H1 (cell line): ENCODE data around the gene ERH. TPM values are rescaled to one million over a fixed set of nuclear protein-coding genes. Genes with fewer than 3 reads are reported as not detected.

Experiments
- CTCF ChIA-PET: fragments of 300-600 bp; sonication (Branson Sonifier 250); formaldehyde crosslinking; loops from one replicate; lab custom pipeline; 2021; ENCODE audit not compliant: partially characterized antibody; lab: Charles Lee
- POLR2A ChIA-PET: fragments of 300-600 bp; sonication (Branson Sonifier 250); formaldehyde crosslinking; loops from one replicate; lab custom pipeline; 2021; ENCODE audit warnings: inconsistent platforms; ENCODE audit not compliant: partially characterized antibody; lab: Charles Lee
- DNase-seq, 2 experiments: peaks; one replicate each; pipeline versions ENCODE4 v3.0.0 to v3.0.0-alpha.2; 2010 to 2022; ENCODE audit warnings: low spot score in 2 of 2, low read depth in 1 of 2, mixed read lengths in 1 of 2
- FAIRE-seq: peaks from 2 replicates; lab custom pipeline; 2011; peaks lifted over from hg19 to GRCh38; lab: Jason Lieb, UNC
- H2AFZ ChIP-seq: 2 replicates; pipeline ENCODE4 v1.8.1; 2012; ENCODE audit warnings: low read length, inconsistent platforms
- H2AK5ac ChIP-seq: 2 replicates; pipeline ENCODE4 v1.6.1; 2013; ENCODE audit warnings: low read depth, low read length
- H2BK120ac ChIP-seq: replicated peaks from 2 replicates; pipeline ENCODE3; 2013; ENCODE audit warnings: low read depth, low read length, inconsistent platforms
- H2BK12ac ChIP-seq: 2 replicates; pipeline ENCODE4 v1.6.1; 2013; ENCODE audit warnings: low read depth, low read length
- H2BK15ac ChIP-seq: 2 replicates; pipeline ENCODE4 v1.6.1; 2013; ENCODE audit warnings: low read length
- H2BK20ac ChIP-seq: 2 replicates; pipeline ENCODE4 v1.6.1; 2013; ENCODE audit warnings: low read length
- H2BK5ac ChIP-seq: 2 replicates; pipeline ENCODE4 v1.6.1; 2013; ENCODE audit warnings: low read depth, low read length
- H3K14ac ChIP-seq: 2 replicates; pipeline ENCODE4 v1.6.1; 2013; ENCODE audit warnings: inconsistent platforms; ENCODE audit not compliant: insufficient read length
- H3K18ac ChIP-seq: 2 replicates; pipeline ENCODE4 v1.6.1; 2013; ENCODE audit warnings: low read length; ENCODE audit errors: extremely low read depth
- H3K23ac ChIP-seq: 2 replicates; pipeline ENCODE4 v1.6.1; 2013; ENCODE audit warnings: inconsistent platforms; ENCODE audit not compliant: insufficient read length
- H3K23me2 ChIP-seq: 2 replicates; pipeline ENCODE4 v1.6.1; 2013; ENCODE audit warnings: low read depth, low read length
- H3K27ac ChIP-seq: 2 replicates; pipeline ENCODE4 v1.6.1; 2011; ENCODE audit warnings: low read depth, low read length, inconsistent platforms
- H3K27me3 ChIP-seq, 4 experiments: replicated peaks in 1 of 4; 1 replicate in 1 of 4; 2 replicates in 3 of 4; pipeline versions ENCODE4 v1.6.1 to v1.8.1; 2011 to 2013; ENCODE audit warnings: low read length in 3 of 4, mild to moderate bottlenecking in 3 of 4, inconsistent platforms in 2 of 4, mixed read lengths in 2 of 4, moderate library complexity in 1 of 4; ENCODE audit not compliant: control insufficient read depth in 3 of 4, insufficient read depth in 3 of 4; ENCODE audit errors: extremely low read depth in 1 of 4
- H3K36me3 ChIP-seq, 4 experiments: 2 replicates each; pipeline versions ENCODE4 v1.6.1 to v1.8.1; 2011 to 2013; ENCODE audit warnings: mild to moderate bottlenecking in 4 of 4, low read length in 3 of 4, moderate library complexity in 2 of 4, control low read depth in 1 of 4, inconsistent platforms in 1 of 4; ENCODE audit not compliant: insufficient read depth in 4 of 4, control insufficient read depth in 2 of 4
- H3K4ac ChIP-seq: replicated peaks from 2 replicates; pipeline ENCODE3; 2013; ENCODE audit warnings: low read length, low read depth, mixed read lengths, inconsistent platforms; ENCODE audit not compliant: insufficient read length
- H3K4me1 ChIP-seq, 4 experiments: replicated peaks in 1 of 4; 1 replicate in 1 of 4; 2 replicates in 3 of 4; pipeline versions ENCODE4 v1.6.1 to v1.8.1; 2011 to 2013; ENCODE audit warnings: low read length in 3 of 4, inconsistent platforms in 2 of 4, mixed read lengths in 1 of 4; ENCODE audit not compliant: insufficient read depth in 4 of 4, control insufficient read depth in 3 of 4
- H3K4me2 ChIP-seq, 2 experiments: 2 replicates each; pipeline versions ENCODE4 v1.6.1 to v1.8.1; 2011 to 2013; ENCODE audit warnings: low read depth in 2 of 2, low read length in 2 of 2, control low read depth in 1 of 2, inconsistent platforms in 1 of 2, mild to moderate bottlenecking in 1 of 2; ENCODE audit not compliant: insufficient read depth in 1 of 2
- H3K4me3 ChIP-seq, 4 experiments: fragments of 200-600, 300-600 bp in 1 of 4; sonication (generic), shearing (Covaris generic), sonication (Bioruptor Twin) in 1 of 4; 2 replicates each; pipeline versions ENCODE4 v1.5.1 to v1.8.1; 2011 to 2016; ENCODE audit warnings: low read length in 4 of 4, low read depth in 3 of 4, control low read depth in 2 of 4, inconsistent platforms in 2 of 4, mild to moderate bottlenecking in 2 of 4, mixed read lengths in 1 of 4, moderate library complexity in 1 of 4; ENCODE audit not compliant: insufficient read depth in 2 of 4; ENCODE audit errors: extremely low read depth in 1 of 4
- H3K56ac ChIP-seq: replicated peaks from 2 replicates; pipeline ENCODE3; 2013; ENCODE audit warnings: low read depth, mild to moderate bottlenecking, mixed read lengths, low read length, inconsistent platforms; ENCODE audit not compliant: insufficient read length
- H3K79me1 ChIP-seq: 2 replicates; pipeline ENCODE4 v1.6.1; 2013; ENCODE audit warnings: low read depth, low read length, control low read depth
- H3K79me2 ChIP-seq, 2 experiments: 2 replicates each; pipeline versions ENCODE4 v1.6.1 to v1.8.1; 2012 to 2013; ENCODE audit warnings: low read length in 2 of 2, mild to moderate bottlenecking in 2 of 2, inconsistent platforms in 1 of 2; ENCODE audit not compliant: insufficient read depth in 2 of 2, control insufficient read depth in 1 of 2
- H3K9ac ChIP-seq, 4 experiments: replicated peaks in 1 of 4; 1 replicate in 1 of 4; 2 replicates in 3 of 4; pipeline versions ENCODE4 v1.6.1 to v1.8.1; 2011 to 2013; ENCODE audit warnings: low read depth in 3 of 4, low read length in 3 of 4, control low read depth in 2 of 4, mild to moderate bottlenecking in 2 of 4, moderate library complexity in 2 of 4, inconsistent platforms in 1 of 4; ENCODE audit errors: extremely low read depth in 1 of 4
- H3K9me3 ChIP-seq, 2 experiments: 2 replicates each; pipeline versions ENCODE4 v1.6.1 to v1.8.1; 2012 to 2013; ENCODE audit warnings: mild to moderate bottlenecking in 2 of 2, moderate library complexity in 2 of 2, control low read depth in 1 of 2, inconsistent platforms in 1 of 2, low read depth in 1 of 2, low read length in 1 of 2, mixed read lengths in 1 of 2; ENCODE audit not compliant: insufficient read depth in 2 of 2
- H4K20me1 ChIP-seq, 2 experiments: replicated peaks in 1 of 2; 2 replicates each; pipeline versions ENCODE3 to v1.8.1; 2011 to 2013; ENCODE audit warnings: inconsistent platforms in 2 of 2, low read length in 2 of 2, mild to moderate bottlenecking in 1 of 2; ENCODE audit not compliant: insufficient read depth in 2 of 2, control insufficient read depth in 1 of 2
- H4K5ac ChIP-seq: 2 replicates; pipeline ENCODE4 v1.6.1; 2013; ENCODE audit warnings: low read length, low read depth, mixed read lengths, inconsistent platforms; ENCODE audit not compliant: insufficient read length
- H4K8ac ChIP-seq: 2 replicates; pipeline ENCODE4 v1.8.0; 2013; ENCODE audit warnings: mild to moderate bottlenecking, moderate library complexity, low read length, inconsistent platforms; ENCODE audit not compliant: insufficient read depth; ENCODE audit errors: extremely low read depth
- H4K91ac ChIP-seq: replicated peaks from 2 replicates; pipeline ENCODE3; 2013; ENCODE audit warnings: low read length, mixed read lengths, inconsistent platforms; ENCODE audit not compliant: insufficient read length
- ASH2L ChIP-seq: fragments of 200-600, 300-600 bp; sonication (generic); IDR thresholded peaks from one replicate; pipeline ENCODE4 v1.7.1; 2017; ENCODE audit warnings: low read length
- BCL11A ChIP-seq, 2 experiments: IDR thresholded peaks; one replicate each; pipeline ENCODE4 v1.6.1; 2011; ENCODE audit warnings: low read depth in 2 of 2, low read length in 2 of 2, mild to moderate bottlenecking in 2 of 2
- CBX5 ChIP-seq: fragments of 300-800, 300-1000 bp; sonication (generic); IDR thresholded peaks from 2 replicates; pipeline ENCODE4 v1.7.1; 2016; ENCODE audit warnings: antibody characterized with exemption, low read length, low read depth
- CEBPB ChIP-seq: IDR thresholded peaks from 2 replicates; pipeline ENCODE4 v1.6.1; 2012; ENCODE audit warnings: low read depth, low read length
- EGR1 ChIP-seq: IDR thresholded peaks from 2 replicates; pipeline ENCODE4 v1.6.1; 2011; ENCODE audit warnings: low read depth, low read length, borderline replicate concordance
- GABPA ChIP-seq: IDR thresholded peaks from 2 replicates; pipeline ENCODE4 v1.6.1; 2011; ENCODE audit warnings: mild to moderate bottlenecking, low read length, moderate library complexity, borderline replicate concordance; ENCODE audit not compliant: insufficient read depth
- HDAC6 ChIP-seq: IDR thresholded peaks from one replicate; pipeline ENCODE4 v1.7.1; 2012; ENCODE audit warnings: low read depth, mild to moderate bottlenecking, inconsistent platforms, low read length, moderate library complexity
- KDM5A ChIP-seq: fragments of 200-600 bp; IDR thresholded peaks from 2 replicates; pipeline ENCODE4 v1.7.1; 2012; ENCODE audit warnings: mild to moderate bottlenecking, low read length, inconsistent platforms, mixed read lengths
- MAFK ChIP-seq: IDR thresholded peaks from 2 replicates; pipeline ENCODE4 v1.6.1; 2012; ENCODE audit warnings: low read depth, mild to moderate bottlenecking, improper control_type of control experiment, low read length
- NRF1 ChIP-seq: IDR thresholded peaks from 2 replicates; pipeline ENCODE4 v1.6.1; 2011; ENCODE audit warnings: mild to moderate bottlenecking, low read depth, low read length, improper control_type of control experiment
- POLR2A ChIP-seq, 2 experiments: IDR thresholded peaks; 1 replicate in 1 of 2; 2 replicates in 1 of 2; pipeline ENCODE4 v1.6.1; 2011; ENCODE audit warnings: low read depth in 2 of 2, low read length in 2 of 2, mild to moderate bottlenecking in 2 of 2; ENCODE audit errors: control extremely low read depth in 1 of 2
- SIX5 ChIP-seq: IDR thresholded peaks from 2 replicates; pipeline ENCODE4 v1.6.1; 2011; ENCODE audit warnings: mild to moderate bottlenecking, low read depth, low read length
- TAF7 ChIP-seq: optimal IDR thresholded peaks from 2 replicates; pipeline ENCODE3; 2011; ENCODE audit warnings: low read depth, mild to moderate bottlenecking, inconsistent platforms, low read length, moderate library complexity, borderline replicate concordance
- TBP ChIP-seq: IDR thresholded peaks from 2 replicates; pipeline ENCODE4 v1.6.1; 2011; ENCODE audit warnings: low read depth, low read length, improper control_type of control experiment
- WGBS, 2 experiments: shearing (Covaris generic) in 1 of 2; methylation state at CpG; one replicate each; pipeline versions ENCODE4 v1.1.6 to v1.1.7; 2013 to 2015; ENCODE audit warnings: low lambda C conversion rate in 2 of 2, mixed read lengths in 2 of 2, inconsistent platforms in 1 of 2, low coverage in 1 of 2, missing lambda C conversion rate in 1 of 2; ENCODE audit not compliant: insufficient replicate concordance in 2 of 2, insufficient coverage in 1 of 2, insufficient read length in 1 of 2; ENCODE audit errors: extremely low coverage in 1 of 2, missing lambda C conversion rate in 1 of 2; 5-methylcytosine and 5-hydroxymethylcytosine counted together
- polyA plus RNA-seq, 7 experiments: library from polyadenylated mRNA; depleted of rRNA in 3 of 7; stranded (reverse) in 5 of 7; unstranded in 2 of 7; fragments of >200 nt in 5 of 7; fragments of 200-250 nt in 2 of 7; gene quantifications; 1 replicate in 5 of 7; 2 replicates in 1 of 7; 4 replicates in 1 of 7; pipeline versions ENCODE4 v1.2.1 to v1.2.3, GENCODE V29; 2011 to 2013; ENCODE audit warnings: missing spikeins in 2 of 7, mixed read lengths in 2 of 7
- total RNA-seq: library from RNA; stranded (reverse); fragmentation: NEBNext Ultra II Directional; extraction: Animal tissue kit (Norgen Biotek cat#: 25700); gene quantifications from 2 replicates; pipeline ENCODE4 v1.2.1, GENCODE V29; 2021

ERH gene
- total and polyA plus RNA-seq, 2 of the 8 experiments (the other 6 are each of a cell fraction or from before 2014, with no cell fraction given), result 329 to 454 TPM

DNA sequence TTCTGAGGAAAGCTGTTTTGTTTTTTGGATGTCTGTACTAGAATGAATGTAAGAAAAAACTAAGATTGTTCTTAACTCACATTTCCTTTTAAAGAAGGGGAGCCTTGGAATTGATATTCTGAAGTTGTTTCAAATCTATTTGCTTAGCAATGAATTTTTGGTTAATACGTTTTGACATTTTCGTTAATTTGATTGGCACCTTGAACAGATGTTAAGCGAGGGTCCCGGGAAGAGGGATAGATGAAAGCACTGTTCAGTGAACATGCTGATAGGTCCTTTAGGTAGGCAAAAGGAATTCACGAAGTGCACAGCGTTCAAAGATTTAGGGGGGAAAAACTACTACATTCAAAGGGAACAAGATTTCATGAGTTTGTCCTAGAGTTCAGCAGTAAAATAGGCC lies 2.1 kb upstream of the ERH start:
- no peak overlapping the region for H3K14ac ChIP-seq
- peak overlapping the region; percentile 80 to 96 for H3K4me2 ChIP-seq
- H3K4ac ChIP-seq, result no peak overlapping the region
- no peak overlapping the region for H3K23ac ChIP-seq
- peak overlapping the region in 2 of 4 experiments; percentile 15 to 86; a peak in 3 of 8 replicates for H3K4me3 ChIP-seq
- peak overlapping the region in 1 of 4 experiments; percentile 54; a peak in 1 of 7 replicates for H3K9ac ChIP-seq
- H3K23me2 ChIP-seq, result peaks cover 5% of the 10 kb centered on the region
- no peak overlapping the region for H4K91ac ChIP-seq
- no peak overlapping the region for H2AFZ ChIP-seq
- H3K79me1 ChIP-seq, result peaks cover 7% of the 10 kb centered on the region
- H3K79me2 ChIP-seq, result peaks cover 18 to 87% of the 10 kb centered on the region in 2 experiments
- H2AK5ac ChIP-seq, result no peak overlapping the region
- H3K27ac ChIP-seq, result no peak overlapping the region
- no peak overlapping the region for H2BK5ac ChIP-seq
- H2BK20ac ChIP-seq, result no peak overlapping the region
- POLR2A ChIA-PET, result interaction anchor here (0.6 to 8.5 kb wide), 2 partner anchors 16 to 83 kb away, joined by 3 to 131 read pairs; no protein-coding TSS in a partner anchor
- CTCF ChIA-PET, result interaction anchor here (1.0 kb wide), 1 partner anchor 100 kb away, joined by 4 read pairs; no protein-coding TSS in a partner anchor
- no peak overlapping the region for H4K8ac ChIP-seq
- H4K20me1 ChIP-seq, result peaks cover 0 to 5% of the 10 kb centered on the region in 2 experiments
- peaks cover 0 to 2% (median under 1%) of the 10 kb centered on the region in 4 experiments; a peak in 2 of 7 replicates for H3K4me1 ChIP-seq
- DNase-seq (no peak), FAIRE-seq (no peak)
- WGBS, 2 experiments, result 85% methylated on average over 6 of the region's 6 CpGs; no CpG with 5 or more reads in 1 of the 2 experiments
- no peak overlapping the region for H2BK120ac ChIP-seq
- H3K27me3 ChIP-seq, result no peaks in the 10 kb centered on the region
- no peak overlapping the region for H2BK15ac ChIP-seq
- no peak overlapping the region for H4K5ac ChIP-seq
- H2BK12ac ChIP-seq, result no peak overlapping the region
- H3K36me3 ChIP-seq, result peaks cover 2 to 11% (median 9%) of the 10 kb centered on the region in 4 experiments; a peak in 5 of 8 replicates
- no peaks in the 10 kb centered on the region for H3K9me3 ChIP-seq
- H3K18ac ChIP-seq, result no peak overlapping the region
- H3K56ac ChIP-seq, result no peak overlapping the region
- no peak for TF ChIP-seq NRF1
- TF ChIP-seq TAF7, result no peak
- no peak for TF ChIP-seq CBX5
- no peak for TF ChIP-seq CEBPB
- TF ChIP-seq TBP, result no peak
- TF ChIP-seq GABPA, result no peak
- no peak for TF ChIP-seq ASH2L
- no peak for TF ChIP-seq EGR1
- TF ChIP-seq SIX5, result no peak
- no peak for TF ChIP-seq BCL11A (IDR thresholded peaks at IDR 0.05; ENCODE audit: low read depth in 2 of 2, low read length in 2 of 2)
- no peak for TF ChIP-seq HDAC6
- TF ChIP-seq KDM5A, result no peak
- no peak for TF ChIP-seq MAFK
- TF ChIP-seq POLR2A (IDR thresholded peaks at IDR 0.05; ENCODE audit: control extremely low read depth in 1 of 2, low read depth in 2 of 2, low read length in 2 of 2), result no peak
